ENCODE measurements around the gene B4GALT4.
"Not testable (repeated sequence)": the region's sequence is repeated elsewhere in the genome, so short reads cannot be mapped to it uniquely, and the experiment has no call there.

B4GALT4 gene

GRCh38 chr3:119240591-119241434 lies at the start of gene B4GALT4:
Gene B4GALT4, minus strand, starts transcription at chr3:119240878. Its CDS starts 10,779 bp downstream, at chr3:119230099.
- DNase-seq (ENCODE audit: low read depth), result peak; percentile 70

DNA sequence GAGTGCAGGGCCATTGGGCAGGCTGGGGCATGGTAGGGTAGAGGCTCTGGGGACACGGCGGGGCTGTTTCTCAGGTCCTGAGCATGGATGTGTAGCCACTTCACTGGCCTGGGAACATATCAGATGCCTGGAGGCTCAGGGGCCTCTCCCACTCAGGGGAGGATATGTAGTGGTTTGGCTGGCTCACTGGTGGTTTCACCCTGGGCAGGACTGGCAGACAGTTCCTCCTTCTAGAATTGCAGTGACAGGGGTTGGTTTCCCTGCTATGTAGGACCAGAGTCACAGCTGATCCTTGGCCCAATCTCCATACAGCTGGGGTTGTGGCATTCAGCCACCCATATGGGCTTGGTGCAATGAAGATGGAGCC lies 48.7 kb upstream of the B4GALT4 start:
- DNase-seq (ENCODE audit: low read depth), result no peak

- no peak for DNase-seq (ENCODE audit: low read depth)
Measured at GRCh38 chr3:119288669-119289403, 48.2 kb upstream of the B4GALT4 start.

- DNase-seq (ENCODE audit: low read depth), result no peak
Measured at GRCh38 chr3:119279584-119280243, 39.0 kb upstream of the B4GALT4 start.

DNA sequence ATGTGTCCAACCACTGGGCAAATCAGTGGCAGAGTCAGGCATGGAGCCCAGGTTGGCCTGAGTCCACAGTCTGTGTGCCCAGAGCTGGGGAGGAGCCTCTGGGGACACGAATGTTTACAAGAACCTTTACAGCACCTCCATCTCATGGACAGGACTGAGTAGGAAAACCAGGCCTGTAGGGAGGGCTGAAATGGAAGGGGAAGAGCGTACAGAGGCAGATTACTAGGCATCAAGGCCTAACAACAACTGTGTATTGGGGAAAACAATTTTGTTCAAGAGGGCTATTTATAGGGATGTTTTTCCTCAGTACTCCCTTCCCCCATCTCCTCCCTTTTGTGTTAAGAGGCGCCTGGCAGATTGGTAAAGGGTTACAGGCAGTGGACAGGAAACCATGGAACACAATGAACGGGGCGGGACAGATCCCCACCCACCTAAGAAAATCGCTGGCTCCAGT lies 38.5 kb upstream of the B4GALT4 start:
- DNase-seq (ENCODE audit: low read depth), result no peak

DNA sequence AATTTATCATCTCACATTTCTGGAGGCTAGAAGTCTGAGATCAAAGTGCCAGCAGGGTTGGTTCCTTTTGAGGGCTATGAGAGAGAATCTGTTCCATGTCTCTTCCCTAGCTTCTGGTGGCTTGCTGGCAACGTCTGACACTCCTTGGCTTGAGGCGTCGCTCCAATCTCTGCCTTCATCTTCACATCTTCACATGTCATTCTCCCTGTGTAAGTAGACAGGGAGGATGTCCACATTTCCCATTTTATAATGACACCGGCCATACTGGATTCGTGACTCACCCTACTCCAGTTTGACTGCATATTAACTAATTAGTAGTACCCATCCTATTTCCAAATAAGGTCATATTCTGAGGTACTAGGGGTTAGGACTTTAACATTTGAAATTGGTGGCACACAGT lies 36.0 kb upstream of the B4GALT4 start:
- DNase-seq (ENCODE audit: low read depth), result no peak

DNA sequence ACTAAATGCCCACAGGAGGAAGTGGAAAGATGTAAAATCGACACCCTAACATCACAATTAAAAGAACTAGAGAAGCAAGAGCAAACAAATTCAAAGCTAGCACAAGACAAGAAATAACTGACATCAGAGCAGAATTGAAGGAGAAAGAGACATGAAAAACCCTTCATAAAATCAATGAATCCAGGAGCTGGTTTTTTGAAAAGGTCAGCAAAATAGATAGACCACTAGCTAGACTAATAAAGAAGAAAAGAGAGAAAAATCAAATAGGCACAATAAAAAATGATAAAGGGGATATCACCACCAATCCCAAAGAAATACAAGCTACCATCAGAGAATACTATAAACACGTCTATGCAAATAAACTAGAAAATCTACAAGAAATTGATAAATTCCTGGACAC lies 29.5 kb upstream of the B4GALT4 start:
- DNase-seq (ENCODE audit: low read depth), result not testable (repeated sequence)

DNA sequence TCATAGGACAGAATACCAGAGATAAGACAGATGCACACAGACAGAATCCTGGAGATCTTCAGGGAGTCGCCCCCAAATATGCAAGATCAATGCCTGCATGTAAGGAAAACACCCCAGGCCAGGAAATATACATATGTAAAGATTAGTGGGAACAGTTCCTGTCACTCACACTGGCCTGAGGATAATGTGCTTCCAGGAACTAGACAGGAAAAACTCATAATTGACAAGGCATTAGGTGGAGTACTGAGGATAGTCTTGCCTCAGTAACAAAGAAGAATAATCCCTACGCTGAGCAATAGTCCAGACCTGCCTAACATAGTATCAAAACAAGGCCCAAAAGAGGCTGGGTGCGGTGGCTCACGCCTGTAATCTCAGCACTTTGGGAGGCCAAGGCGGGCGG lies 20.4 kb upstream of the B4GALT4 start:
- no peak for DNase-seq (ENCODE audit: low read depth)

GRCh38 chr3:119259821-119260220 lies 19.1 kb upstream of the B4GALT4 start:
- no peak for DNase-seq (ENCODE audit: low read depth)

GRCh38 chr3:119258915-119259314 lies 18.2 kb upstream of the B4GALT4 start:
- DNase-seq (ENCODE audit: low read depth), result no peak

GRCh38 chr3:119257654-119258410 lies 17.2 kb upstream of the B4GALT4 start:
- DNase-seq (ENCODE audit: low read depth), result no peak

GRCh38 chr3:119257111-119257510 lies 16.4 kb upstream of the B4GALT4 start:
- no peak for DNase-seq (ENCODE audit: low read depth)

DNA sequence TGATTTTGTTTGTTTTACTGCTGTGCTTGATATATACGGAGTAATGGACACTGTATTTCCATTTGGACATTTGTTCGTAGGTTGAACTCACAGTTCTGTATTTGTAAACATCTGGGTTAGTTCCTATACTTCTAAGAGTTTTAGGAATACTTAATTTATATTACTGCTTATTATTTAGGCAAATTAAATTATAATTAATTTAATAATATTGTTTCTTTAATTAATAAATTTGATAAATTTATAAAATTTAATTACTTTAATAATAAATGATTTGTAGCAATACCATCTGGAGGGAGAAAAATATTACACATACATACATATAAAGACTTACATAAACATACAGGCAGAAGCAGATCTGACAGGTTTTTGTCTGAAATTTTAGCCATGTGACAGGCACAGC lies 14.5 kb upstream of the B4GALT4 start:
- DNase-seq (ENCODE audit: low read depth), result no peak

DNA sequence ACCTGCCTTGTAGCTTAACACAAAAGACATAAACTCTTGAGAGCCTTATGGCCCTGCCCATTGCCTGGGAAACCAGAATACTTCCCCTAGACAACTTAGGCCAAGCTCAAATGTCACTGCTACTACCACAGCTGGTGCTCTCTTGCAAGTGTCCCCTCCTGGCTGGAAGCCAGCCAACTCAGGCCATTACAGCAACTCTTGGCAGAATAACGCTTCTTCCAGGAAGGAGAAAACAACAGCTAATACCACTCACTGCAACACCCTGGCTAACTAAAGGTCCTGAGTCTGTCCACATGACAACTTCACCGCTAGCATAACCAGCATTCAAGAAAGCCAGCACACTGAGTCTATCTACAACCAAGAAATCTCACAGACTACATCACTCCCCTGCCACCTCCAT lies 5.1 kb upstream of the B4GALT4 start:
- DNase-seq (ENCODE audit: low read depth), result no peak

GRCh38 chr3:119243712-119244111 lies 3.0 kb upstream of the B4GALT4 start:
- no peak for DNase-seq (ENCODE audit: low read depth)

DNA sequence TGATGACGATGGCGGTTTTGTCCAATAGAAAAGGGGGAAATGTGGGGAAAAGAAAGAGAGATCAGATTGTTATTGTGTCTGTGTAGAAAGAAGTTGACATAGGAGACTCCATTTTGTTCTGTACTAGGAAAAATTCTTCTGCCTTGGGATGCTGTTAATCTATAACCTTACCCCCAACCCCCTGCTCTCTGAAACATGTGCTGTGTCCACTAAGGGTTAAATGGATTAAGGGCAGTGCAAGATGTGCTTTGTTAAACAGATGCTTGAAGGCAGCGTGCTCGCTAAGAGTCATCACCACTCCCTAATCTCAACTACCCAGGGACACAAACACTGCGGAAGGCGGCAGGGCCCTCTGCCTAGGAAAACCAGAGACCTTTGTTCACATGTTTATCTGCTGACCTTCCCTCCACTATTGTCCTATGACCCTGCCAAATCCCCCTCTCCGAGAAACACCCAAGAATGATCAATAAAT lies 2.4 kb upstream of the B4GALT4 start:
- DNase-seq (ENCODE audit: low read depth), result not testable (repeated sequence)

- DNase-seq (ENCODE audit: low read depth), result not testable (repeated sequence)
Measured at GRCh38 chr3:119242387-119243057, 1.8 kb upstream of the B4GALT4 start.

DNA sequence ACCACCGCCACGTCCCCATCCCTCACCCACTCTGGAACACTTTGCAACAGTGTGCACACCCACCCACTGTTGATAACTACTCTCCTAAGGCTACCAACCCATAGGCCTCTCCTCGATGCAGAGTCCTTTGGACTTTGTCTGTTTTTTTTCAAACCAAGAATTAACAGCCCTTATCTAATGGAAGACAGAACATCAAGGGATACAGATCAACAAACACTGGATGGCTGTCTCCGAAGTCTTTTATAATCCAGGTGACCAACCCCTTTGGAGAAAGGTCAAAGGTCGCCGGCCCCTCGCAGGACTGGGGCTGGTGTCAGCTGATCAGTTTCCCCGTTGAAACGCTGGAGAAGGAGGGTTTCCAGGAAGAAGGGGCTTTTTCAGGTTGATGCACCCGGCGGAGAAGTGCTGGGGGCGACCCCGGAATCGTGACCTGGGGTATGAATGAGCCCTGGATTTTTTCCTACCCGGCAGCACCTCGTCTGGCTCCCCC lies 532 bp downstream of the B4GALT4 start:
- DNase-seq (ENCODE audit: low read depth), result no peak

GRCh38 chr3:119239206-119239820 lies 1.4 kb downstream of the B4GALT4 start:
- no peak for DNase-seq (ENCODE audit: low read depth)

DNA sequence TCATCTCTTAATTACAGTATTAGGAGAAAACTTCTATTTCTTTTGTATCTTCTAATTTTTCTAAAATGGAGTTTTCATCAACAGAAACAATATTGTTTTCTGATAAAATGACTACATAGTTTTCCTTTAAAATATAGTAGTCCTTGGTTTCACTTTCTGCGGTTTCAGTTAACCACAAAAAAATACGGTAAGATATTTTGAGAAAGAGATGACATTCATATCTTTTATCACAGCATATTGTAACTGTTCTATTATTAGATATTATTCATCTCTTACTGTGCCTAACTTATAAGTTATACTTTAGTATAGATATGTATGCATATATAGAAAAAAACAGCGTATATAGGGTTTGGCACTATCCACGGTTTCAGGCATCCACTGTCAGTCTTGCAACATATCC lies 2.3 kb downstream of the B4GALT4 start:
- no peak for DNase-seq (ENCODE audit: low read depth)

- no peak for DNase-seq (ENCODE audit: low read depth)
Measured at GRCh38 chr3:119237299-119237698, 3.4 kb downstream of the B4GALT4 start.
